Measurements from ENCODE around the gene RNF151. TPM values are rescaled to one million over a fixed set of nuclear protein-coding genes. Genes with fewer than 3 reads are reported as not detected.
A peak's percentile ranks its signal among the peaks of the same experiment; 100 is the strongest.

Gene RNF151
- total and polyA plus RNA-seq, 3 experiments from 2014 or later, result not detected

GRCh38 chr16:2002406-2003230 is 36.0 kb downstream of the RNF151 start:
- CTCF ChIA-PET, result interaction anchor here (0.8 to 3.1 kb wide), 10 partner anchors 9 to 152 kb away, joined by 3 to 23 read pairs (median 10); partner anchors contain the start of genes NDUFB10, NOXO1, NTHL1 and RAB26
- POLR2A ChIA-PET, result no interaction called here
- DNase-seq, result no peak
- no peak overlapping the region for H3K27ac ChIP-seq (ENCODE audit: low read depth, low read length)
- H3K9me3 Mint-ChIP-seq, result no peaks in the 10 kb centered on the region
- H3K4me3 Mint-ChIP-seq, result no peak overlapping the region
- no peaks in the 10 kb centered on the region for H3K27me3 Mint-ChIP-seq
- H3K4me3 ChIP-seq (ENCODE audit: low read length), result no peak overlapping the region
- H3K4me1 Mint-ChIP-seq, result peaks cover 7 to 40% (median 11%) of the 10 kb centered on the region in 3 donors
- H3K27me3 ChIP-seq (ENCODE audit: insufficient read depth, low read length, poor library complexity, severe bottlenecking), result no peaks in the 10 kb centered on the region
- peaks cover 0 to 44% (median 2%) of the 10 kb centered on the region in 3 donors for H3K36me3 Mint-ChIP-seq
- H3K27ac Mint-ChIP-seq, result no peak overlapping the region
- H3K9me3 ChIP-seq (ENCODE audit: low read length), result no peaks in the 10 kb centered on the region
- peaks cover 12% of the 10 kb centered on the region for H3K36me3 ChIP-seq (ENCODE audit: insufficient read depth, low read length)
- H3K4me1 ChIP-seq (ENCODE audit: insufficient read depth, low read length), result peaks cover 18% of the 10 kb centered on the region

- ChIA-PET POLR2A (interaction anchor here (1.0 kb wide), 1 partner anchor 39 kb away, joined by 4 read pairs; the partner anchor contains the start of gene RPS2), CTCF (interaction anchor here (0.8 to 3.1 kb wide), 15 partner anchors 9 to 151 kb away, joined by 3 to 23 read pairs (median 5); partner anchors contain the start of genes NDUFB10, NOXO1, NTHL1 and RAB26)
- H3K9me3 ChIP-seq (ENCODE audit: low read length), result no peaks in the 10 kb centered on the region
- Mint-ChIP-seq H3K36me3 (peaks cover 0 to 40% (median 2%) of the 10 kb centered on the region in 3 donors), H3K9me3 (no peaks in the 10 kb centered on the region), H3K27ac (no peak overlapping the region), H3K4me3 (no peak overlapping the region), H3K27me3 (no peaks in the 10 kb centered on the region), H3K4me1 (peaks cover 14 to 48% (median 18%) of the 10 kb centered on the region in 3 donors)
- H3K4me1 ChIP-seq (ENCODE audit: insufficient read depth, low read length), result peaks cover 25% of the 10 kb centered on the region
- no peak overlapping the region for H3K4me3 ChIP-seq (ENCODE audit: low read length)
- H3K27ac ChIP-seq (ENCODE audit: low read depth, low read length), result peak overlapping the region; percentile 54
- H3K36me3 ChIP-seq (ENCODE audit: insufficient read depth, low read length), result peaks cover 12% of the 10 kb centered on the region
- no peaks in the 10 kb centered on the region for H3K27me3 ChIP-seq (ENCODE audit: insufficient read depth, low read length, poor library complexity, severe bottlenecking)
- no peak for DNase-seq
Measured at GRCh38 chr16:2003231-2003826, 36.7 kb downstream of the RNF151 start.

- Mint-ChIP-seq H3K4me3 (no peak overlapping the region), H3K27me3 (no peaks in the 10 kb centered on the region), H3K36me3 (peaks cover 0 to 35% (median 2%) of the 10 kb centered on the region in 3 donors), H3K4me1 (peaks cover 20 to 54% (median 24%) of the 10 kb centered on the region in 3 donors), H3K9me3 (no peaks in the 10 kb centered on the region), H3K27ac (peak overlapping the region in 1 of 8 donors; percentile 81)
- Histone ChIP-seq H3K27ac (ENCODE audit: low read depth, low read length) (peak overlapping the region; percentile 54), H3K36me3 (ENCODE audit: insufficient read depth, low read length) (peaks cover 12% of the 10 kb centered on the region), H3K27me3 (ENCODE audit: insufficient read depth, low read length, poor library complexity, severe bottlenecking) (no peaks in the 10 kb centered on the region), H3K4me1 (ENCODE audit: insufficient read depth, low read length) (peaks cover 32% of the 10 kb centered on the region), H3K9me3 (ENCODE audit: low read length) (no peaks in the 10 kb centered on the region), H3K4me3 (ENCODE audit: low read length) (no peak overlapping the region)
- DNase-seq, result peak; percentile 74 to 88 (median 79)
- CTCF ChIA-PET, result interaction anchor here (0.6 to 3.1 kb wide), 22 partner anchors 9 to 247 kb away, joined by 3 to 23 read pairs (median 3); partner anchors contain the start of genes ECI1, NDUFB10, NOXO1 and NTHL1
- POLR2A ChIA-PET, result interaction anchor here (0.6 to 1.0 kb wide), 5 partner anchors 10 to 169 kb away, joined by 3 to 4 read pairs (median 3); partner anchors contain the start of gene RPS2
Measured at GRCh38 chr16:2003827-2004641, 37.4 kb downstream of the RNF151 start.

GRCh38 chr16:2004795-2005517 is 38.3 kb downstream of the RNF151 start:
- ChIA-PET CTCF (interaction anchor here (0.8 to 3.1 kb wide), 8 partner anchors 11 to 246 kb away, joined by 3 to 23 read pairs (median 4); partner anchors contain the start of genes ECI1, RPS2, TBL3 and TRAF7), POLR2A (interaction anchor here (0.6 to 0.9 kb wide), 4 partner anchors 11 to 168 kb away, joined by 3 read pairs; partner anchors contain the start of gene RPS2)
- Histone ChIP-seq H3K27ac (ENCODE audit: low read depth, low read length) (no peak overlapping the region), H3K4me3 (ENCODE audit: low read length) (no peak overlapping the region), H3K4me1 (ENCODE audit: insufficient read depth, low read length) (peaks cover 33% of the 10 kb centered on the region), H3K36me3 (ENCODE audit: insufficient read depth, low read length) (peaks cover 12% of the 10 kb centered on the region), H3K9me3 (ENCODE audit: low read length) (no peaks in the 10 kb centered on the region), H3K27me3 (ENCODE audit: insufficient read depth, low read length, poor library complexity, severe bottlenecking) (no peaks in the 10 kb centered on the region)
- Mint-ChIP-seq H3K9me3 (no peaks in the 10 kb centered on the region), H3K27ac (peak overlapping the region in 1 of 8 donors; percentile 54), H3K36me3 (peaks cover 0 to 34% (median 2%) of the 10 kb centered on the region in 3 donors), H3K4me1 (peaks cover 22 to 56% (median 24%) of the 10 kb centered on the region in 3 donors), H3K4me3 (no peak overlapping the region), H3K27me3 (no peaks in the 10 kb centered on the region)
- no peak for DNase-seq

- Histone ChIP-seq H3K27me3 (ENCODE audit: insufficient read depth, low read length, poor library complexity, severe bottlenecking) (no peaks in the 10 kb centered on the region), H3K4me3 (ENCODE audit: low read length) (no peak overlapping the region), H3K4me1 (ENCODE audit: insufficient read depth, low read length) (peaks cover 40% of the 10 kb centered on the region), H3K36me3 (ENCODE audit: insufficient read depth, low read length) (peaks cover 12% of the 10 kb centered on the region), H3K27ac (ENCODE audit: low read depth, low read length) (no peak overlapping the region), H3K9me3 (ENCODE audit: low read length) (no peaks in the 10 kb centered on the region)
- peaks cover 0 to 31% (median 2%) of the 10 kb centered on the region in 3 donors for H3K36me3 Mint-ChIP-seq
- CTCF ChIA-PET, result interaction anchor here (1.2 to 3.1 kb wide), 2 partner anchors 135 to 149 kb away, joined by 3 to 23 read pairs; no protein-coding TSS in a partner anchor
- H3K9me3 Mint-ChIP-seq, result no peaks in the 10 kb centered on the region
- peak overlapping the region in 1 of 8 donors; percentile 54 for H3K27ac Mint-ChIP-seq
- peak overlapping the region in 2 of 7 donors; percentile 44 to 71 for H3K4me3 Mint-ChIP-seq
- H3K4me1 Mint-ChIP-seq, result peaks cover 28 to 62% (median 30%) of the 10 kb centered on the region in 3 donors
- H3K27me3 Mint-ChIP-seq, result no peaks in the 10 kb centered on the region
- no peak for DNase-seq
- POLR2A ChIA-PET, result interaction anchor here (0.8 kb wide), 1 partner anchor 41 kb away, joined by 3 read pairs; the partner anchor contains the start of gene RPS2
Measured at GRCh38 chr16:2005646-2006045, 39.0 kb downstream of the RNF151 start.

GRCh38 chr16:2006317-2006716 is 39.7 kb downstream of the RNF151 start:
- peaks cover 42% of the 10 kb centered on the region for H3K4me1 ChIP-seq (ENCODE audit: insufficient read depth, low read length)
- Mint-ChIP-seq H3K27me3 (no peaks in the 10 kb centered on the region), H3K36me3 (peaks cover 0 to 24% (median 0%) of the 10 kb centered on the region in 3 donors), H3K4me3 (peak overlapping the region in 3 of 7 donors; percentile 37 to 83 (median 64)), H3K27ac (peak overlapping the region in 4 of 8 donors; percentile 55 to 84 (median 72)), H3K9me3 (no peaks in the 10 kb centered on the region), H3K4me1 (peaks cover 28 to 62% (median 30%) of the 10 kb centered on the region in 3 donors)
- H3K27me3 ChIP-seq (ENCODE audit: insufficient read depth, low read length, poor library complexity, severe bottlenecking), result no peaks in the 10 kb centered on the region
- no peak overlapping the region for H3K4me3 ChIP-seq (ENCODE audit: low read length)
- no peak overlapping the region for H3K27ac ChIP-seq (ENCODE audit: low read depth, low read length)
- peaks cover 10% of the 10 kb centered on the region for H3K36me3 ChIP-seq (ENCODE audit: insufficient read depth, low read length)
- no peak for DNase-seq
- CTCF ChIA-PET, result interaction anchor here (1.2 kb wide), 1 partner anchor 149 kb away, joined by 3 read pairs; no protein-coding TSS in a partner anchor
- no peaks in the 10 kb centered on the region for H3K9me3 ChIP-seq (ENCODE audit: low read length)
- POLR2A ChIA-PET, result no interaction called here

Data from CD8-positive, alpha-beta memory T cell (primary cell).